Putamen (tissue), 1 donor: ENCODE results near the gene PSME1.
"Not testable (repeated sequence)": the region's sequence is repeated elsewhere in the genome, so short reads cannot be mapped to it uniquely, and the experiment has no call there.

Source experiments
- DNase-seq: peaks from one replicate; pipeline ENCODE4 v3.0.0-alpha.2; 2016; ENCODE audit warnings: low spot score

Gene PSME1

GRCh38 chr14:24105609-24106239, 30.3 kb upstream of the PSME1 start:
- DNase-seq = not testable (repeated sequence)

GRCh38 chr14:24106672-24107271, 29.2 kb upstream of the PSME1 start:
- no peak for DNase-seq

GRCh38 chr14:24108336-24108874, 27.6 kb upstream of the PSME1 start:
- no peak for DNase-seq

GRCh38 chr14:24110060-24110459, 25.9 kb upstream of the PSME1 start:
- DNase-seq = no peak

GRCh38 chr14:24110523-24110922, 25.5 kb upstream of the PSME1 start:
- DNase-seq = no peak

- no peak for DNase-seq
Observed at GRCh38 chr14:24113379-24113800, 22.6 kb upstream of the PSME1 start.

GRCh38 chr14:24113801-24114531, 22.0 kb upstream of the PSME1 start:
- DNase-seq = peak; percentile 89

- DNase-seq = peak; percentile 100
Observed at GRCh38 chr14:24114532-24115421, 21.2 kb upstream of the PSME1 start, which contains the start of the genes DCAF11 and NRL. Gene DCAF11 (plus strand): TSS chr14:24114777. CDS start chr14:24115595, 818 bp downstream. Gene NRL (minus strand): TSS chr14:24114949. CDS start chr14:24082848, 32,101 bp downstream.

GRCh38 chr14:24115422-24116127, 20.4 kb upstream of the PSME1 start:
- no peak for DNase-seq

- DNase-seq = no peak
Observed at GRCh38 chr14:24116128-24116814, 19.7 kb upstream of the PSME1 start.

- DNase-seq = no peak
Observed at GRCh38 chr14:24117179-24117578, 18.8 kb upstream of the PSME1 start.

- DNase-seq = no peak
Observed at GRCh38 chr14:24119691-24120090, 16.3 kb upstream of the PSME1 start.

GRCh38 chr14:24121210-24121609, 14.8 kb upstream of the PSME1 start:
- no peak for DNase-seq

- DNase-seq = no peak
Observed at GRCh38 chr14:24122416-24122815, 13.6 kb upstream of the PSME1 start.

GRCh38 chr14:24122898-24123297, 13.1 kb upstream of the PSME1 start:
- DNase-seq = no peak

- DNase-seq = no peak
Observed at GRCh38 chr14:24123424-24124417, 12.3 kb upstream of the PSME1 start.

GRCh38 chr14:24126939-24127338, 9.1 kb upstream of the PSME1 start:
- no peak for DNase-seq

GRCh38 chr14:24127673-24128072, 8.3 kb upstream of the PSME1 start:
- no peak for DNase-seq

GRCh38 chr14:24129410-24129998, 6.5 kb upstream of the PSME1 start:
- no peak for DNase-seq
